ENCODE measurements around the gene ZNF20. TPM values are rescaled to one million over a fixed set of nuclear protein-coding genes. Genes with fewer than 3 reads are reported as not detected.

Gene ZNF20
- total and polyA plus RNA-seq, 9 of the 15 experiments (the other 6 are each of a cell fraction or from before 2014, with no cell fraction given): 1.4 to 3.7 (median 3.1) TPM

DNA sequence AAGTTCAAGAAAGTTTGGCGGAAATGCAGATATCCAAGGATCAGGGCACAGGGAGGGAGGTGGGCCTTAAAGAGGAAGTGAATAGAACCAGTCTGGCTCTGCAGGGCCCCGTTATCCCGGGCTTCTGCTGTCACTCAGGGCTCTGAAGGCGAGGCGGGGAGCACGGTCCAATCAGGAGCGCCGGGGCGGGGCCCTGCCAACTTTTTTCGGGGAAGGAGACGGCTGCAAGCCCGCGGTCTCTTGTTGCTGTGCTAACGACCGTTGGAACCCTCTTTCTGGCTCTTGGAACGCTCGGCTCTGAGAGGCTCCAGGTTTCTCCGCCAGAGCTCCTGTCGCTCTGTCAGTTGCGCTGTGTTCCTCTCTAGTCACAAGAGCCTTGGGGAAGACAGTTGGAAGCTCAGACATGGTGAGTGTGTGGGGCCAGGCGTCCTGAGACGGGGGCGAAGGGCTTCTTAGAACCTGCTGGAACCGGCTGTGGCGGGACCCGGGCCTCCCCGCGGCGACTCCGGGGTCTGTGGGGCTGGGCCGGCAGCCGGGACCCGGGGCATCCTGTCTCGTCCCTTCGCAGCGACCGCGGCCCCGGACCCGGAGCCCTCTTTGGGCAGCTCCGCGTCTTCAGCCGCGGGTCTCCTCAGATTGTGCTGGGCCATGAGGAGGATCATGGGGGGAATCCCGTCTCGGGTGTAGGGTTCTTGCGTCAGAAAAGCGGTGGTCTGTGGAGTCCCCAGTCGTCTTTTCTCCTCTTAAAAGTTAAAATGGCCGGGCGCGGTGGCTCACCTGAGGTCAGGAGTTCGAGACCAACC, 47.9 kb downstream of the ZNF20 start:
- H3K79me2 ChIP-seq (ENCODE audit: control insufficient read depth, insufficient read depth, low read length): peaks cover 15% of the 10 kb centered on the region
- H4K20me1 ChIP-seq (replicated peaks; ENCODE audit: control insufficient read depth, insufficient read depth, low read length): no peaks in the 10 kb centered on the region
- H3K36me3 ChIP-seq (ENCODE audit: control insufficient read depth, insufficient read depth, low read length): peaks cover 11% of the 10 kb centered on the region; the same call in 2 of the 3 replicates
- peak; percentile 89 to 94 (median 90) for DNase-seq (ENCODE audit: extremely low read depth in 1 of 4, low spot score in 3 of 4)
- in situ Hi-C loops (cut with MboI) (no loop called here), intact Hi-C loops (cut with micrococcal nuclease) (no loop called here)
- H3K4me2 ChIP-seq (ENCODE audit: insufficient read depth, low read length): peak overlapping the region; percentile 83
- H3K9me1 ChIP-seq (ENCODE audit: control insufficient read depth, insufficient read depth, low read length): no peaks in the 10 kb centered on the region
- H3K4me1 ChIP-seq (replicated peaks in 1 of 2; ENCODE audit: control insufficient read depth in 2 of 2, insufficient read depth in 2 of 2, low read length in 2 of 2): peaks cover 0 to 10% of the 10 kb centered on the region in 2 experiments; a peak in 2 of 5 replicates
- H3K27ac ChIP-seq (ENCODE audit: extremely low read depth, low read depth, low read length): peak overlapping the region; percentile 92
- POLR2A ChIA-PET: interaction anchor here (0.6 to 1.1 kb wide), 3 partner anchors 11 to 127 kb away, joined by 3 read pairs; partner anchors contain the start of gene ZNF763
- peak overlapping the region; percentile 88 to 96 for H3K9ac ChIP-seq (ENCODE audit: insufficient read depth in 1 of 2, low read depth in 2 of 2, low read length in 2 of 2)
- 9% methylated on average over 51 of the region's 53 CpGs for WGBS (ENCODE audit: insufficient coverage, low coverage, missing lambda C conversion rate)
- H3K9me3 ChIP-seq (replicated peaks; ENCODE audit: control insufficient read depth, insufficient read depth, low read depth, low read length): no peaks in the 10 kb centered on the region; the same call in none of the 2 replicates
- BruUV-seq (replicated peaks): TSS peak; percentile 73
- FAIRE-seq: peak; percentile 87
- peak overlapping the region; percentile 88 for H2AFZ ChIP-seq (ENCODE audit: low read depth, low read length)
- H3K4me3 ChIP-seq: peak overlapping the region; percentile 78
- CTCF ChIA-PET (ENCODE audit: low intra/inter-chr PET ratio): no interaction called here
- H3K27me3 ChIP-seq (ENCODE audit: control insufficient read depth in 2 of 2, insufficient read depth in 2 of 2, low read length in 2 of 2): no peaks in the 10 kb centered on the region
- peak; percentile 98 for ATAC-seq
- peak; percentile 57 for TF ChIP-seq TAF9B (IDR thresholded peaks at IDR 0.05; ENCODE audit: partially characterized antibody)
- TF ChIP-seq RCOR1 (IDR thresholded peaks at IDR 0.05; ENCODE audit: borderline replicate concordance in 1 of 2, low read depth in 2 of 2, low read length in 2 of 2): no peak
- TF ChIP-seq TARDBP (IDR thresholded peaks at IDR 0.05): no peak
- no peak for TF ChIP-seq ZNF431 (CRISPR knock-in tag; IDR thresholded peaks at IDR 0.05)
- TF ChIP-seq ZBTB5 (IDR thresholded peaks at IDR 0.05): no peak
- TF ChIP-seq GABPA (tag; conservative IDR thresholded peaks at IDR 0.05; ENCODE audit: low read depth): peak; percentile 71
- TF ChIP-seq TAF7 (tag; IDR thresholded peaks at IDR 0.05): 0 out of 2 replicates have a peak, but pooled peaks have one; percentile 30
- peak; percentile 55 for TF ChIP-seq CXXC5 (CRISPR knock-in tag; IDR thresholded peaks at IDR 0.05)
- TF ChIP-seq PTBP1 (IDR thresholded peaks at IDR 0.05; ENCODE audit: low read depth, low read length): 0 out of 2 replicates have a peak, but pooled peaks have one; percentile 40
- TF ChIP-seq PKNOX1 (IDR thresholded peaks at IDR 0.05): peak; percentile 98
- TF ChIP-seq ZNF766 (CRISPR knock-in tag; conservative IDR thresholded peaks at IDR 0.05): no peak
- TF ChIP-seq POLR2H (tag; IDR thresholded peaks at IDR 0.05; ENCODE audit: low read depth): peak; percentile 66
- TF ChIP-seq TCF15 (CRISPR knock-in tag; IDR thresholded peaks at IDR 0.05): no peak
- peak; percentile 12 for TF ChIP-seq HNRNPLL (IDR thresholded peaks at IDR 0.05; ENCODE audit: low read depth, low read length, poor library complexity, severe bottlenecking)
- peak; percentile 63; the same call in 1 of the 2 replicates for TF ChIP-seq PHF8 (IDR thresholded peaks at IDR 0.05; ENCODE audit: borderline replicate concordance, low read length)
